ENCODE data around the gene TMEM202. TPM values are rescaled to one million over a fixed set of nuclear protein-coding genes. Genes with fewer than 3 reads are reported as not detected.
A peak's percentile ranks its signal among the peaks of the same experiment; 100 is the strongest.
"Not testable (repeated sequence)": the region's sequence is repeated elsewhere in the genome, so short reads cannot be mapped to it uniquely, and the experiment has no call there.

TMEM202 gene
- total and polyA plus RNA-seq, 2 of the 4 experiments (the other 2 are of a cell fraction), result not detected

GRCh38 chr15:72377331-72377730, 20.8 kb upstream of the TMEM202 start:
- H4K20me1 ChIP-seq (ENCODE audit: insufficient read depth, low read length), result no peaks in the 10 kb centered on the region
- CTCF ChIA-PET, result no interaction called here
- BruUV-seq (replicated peaks), result no TSS peak

GRCh38 chr15:72379106-72379505, 19.0 kb upstream of the TMEM202 start:
- H3K27ac ChIP-seq (ENCODE audit: insufficient read depth, low read length); H3K36me3 ChIP-seq (ENCODE audit: control insufficient read depth, insufficient read depth, low read length); BruUV-seq (replicated peaks); in situ Hi-C loops (cut with MboI; ENCODE audit: low sequenced_read_pairs); H3K9me3 ChIP-seq (ENCODE audit: control insufficient read depth, insufficient read depth, low read length); H3K4me3 ChIP-seq (ENCODE audit: insufficient read depth, low read depth, low read length); H2BK120ac ChIP-seq (ENCODE audit: low read depth, low read length); H3K23ac ChIP-seq (ENCODE audit: low read depth, low read length); H2BK5ac ChIP-seq (ENCODE audit: low read depth, low read length, poor library complexity, severe bottlenecking); H4K20me1 ChIP-seq (ENCODE audit: insufficient read depth, low read length); H3K18ac ChIP-seq (ENCODE audit: low read depth, low read length); H3K9me1 ChIP-seq (ENCODE audit: insufficient read depth, low read length); H4K5ac ChIP-seq (ENCODE audit: low read depth, low read length); intact Hi-C loops (cut with micrococcal nuclease); H3K4me1 ChIP-seq (ENCODE audit: control insufficient read depth, insufficient read depth, low read length); CTCF ChIA-PET; H4K91ac ChIP-seq (ENCODE audit: insufficient read depth, low read depth, low read length); H3K9ac ChIP-seq (ENCODE audit: low read depth, low read length); H2AK9ac ChIP-seq (replicated peaks; ENCODE audit: low read depth, low read length, poor library complexity); H3K14ac ChIP-seq (replicated peaks; ENCODE audit: low read depth, low read length); dilution Hi-C loops (cut with HindIII; ENCODE audit: low sequenced_read_pairs, unreplicated experiment); H4K8ac ChIP-seq (ENCODE audit: low read depth in 2 of 2, low read length in 2 of 2); H3K56ac ChIP-seq (ENCODE audit: extremely low read depth, insufficient read depth, low read length); H3K4ac ChIP-seq (ENCODE audit: low read depth, low read length); H2AK5ac ChIP-seq (ENCODE audit: low read depth, low read length); H2BK20ac ChIP-seq (ENCODE audit: low read depth, low read length); H2BK15ac ChIP-seq (ENCODE audit: low read depth, low read length); H3K4me2 ChIP-seq (ENCODE audit: low read depth, low read length); POLR2A ChIA-PET (ENCODE audit: unreplicated experiment); H2AFZ ChIP-seq (replicated peaks; ENCODE audit: low read length, poor library complexity); ATAC-seq (ENCODE audit: low read depth): not testable (repeated sequence)
- DNase-seq, result peak; percentile 24
- H3K27me3 ChIP-seq (ENCODE audit: control insufficient read depth, insufficient read depth, low read length), result peaks cover 19% of the 10 kb centered on the region
- no CpG with 5 or more reads among the region's 3 CpGs for WGBS, 2 experiments (ENCODE audit: extremely low coverage in 2 of 2, insufficient read length in 1 of 2)
- peaks cover 13 to 23% of the 10 kb centered on the region in 2 experiments; a peak in 3 of 4 replicates for H3K79me1 ChIP-seq (ENCODE audit: low read depth in 1 of 2, low read length in 2 of 2)

More at GRCh38 chr15:72377331-72377730, 20.8 kb upstream of the TMEM202 start:
- dilution Hi-C loops (cut with HindIII; ENCODE audit: low sequenced_read_pairs, unreplicated experiment) (no loop called here), intact Hi-C loops (cut with micrococcal nuclease) (no loop called here), in situ Hi-C loops (cut with MboI; ENCODE audit: low sequenced_read_pairs) (no loop called here)
- WGBS, 2 experiments (ENCODE audit: extremely low coverage in 2 of 2, insufficient read length in 1 of 2), result no CpG with 5 or more reads among the region's 1 CpG
- Histone ChIP-seq H3K56ac (ENCODE audit: extremely low read depth, insufficient read depth, low read length) (no peak overlapping the region), H3K18ac (ENCODE audit: low read depth, low read length) (no peak overlapping the region), H2AK5ac (ENCODE audit: low read depth, low read length) (no peak overlapping the region), H3K79me1 (ENCODE audit: low read depth in 1 of 2, low read length in 2 of 2) (peaks cover 13 to 32% of the 10 kb centered on the region in 2 experiments; a peak in 3 of 4 replicates), H3K9me1 (ENCODE audit: insufficient read depth, low read length) (no peaks in the 10 kb centered on the region), H3K4ac (ENCODE audit: low read depth, low read length) (no peak overlapping the region), H3K9ac (ENCODE audit: low read depth, low read length) (no peak overlapping the region), H3K4me2 (ENCODE audit: low read depth, low read length) (no peak overlapping the region), H2BK120ac (ENCODE audit: low read depth, low read length) (no peak overlapping the region), H2BK20ac (ENCODE audit: low read depth, low read length) (no peak overlapping the region), H2AK9ac (replicated peaks; ENCODE audit: low read depth, low read length, poor library complexity) (no peak overlapping the region), H3K27ac (ENCODE audit: insufficient read depth, low read length) (no peak overlapping the region), H2BK5ac (ENCODE audit: low read depth, low read length, poor library complexity, severe bottlenecking) (no peak overlapping the region), H3K14ac (replicated peaks; ENCODE audit: low read depth, low read length) (no peak overlapping the region), H2BK15ac (ENCODE audit: low read depth, low read length) (no peak overlapping the region), H3K36me3 (ENCODE audit: control insufficient read depth, insufficient read depth, low read length) (no peaks in the 10 kb centered on the region), H3K9me3 (ENCODE audit: control insufficient read depth, insufficient read depth, low read length) (no peaks in the 10 kb centered on the region), H3K4me3 (ENCODE audit: insufficient read depth, low read depth, low read length) (no peak overlapping the region), H2AFZ (replicated peaks; ENCODE audit: low read length, poor library complexity) (no peak overlapping the region), H4K5ac (ENCODE audit: low read depth, low read length) (no peak overlapping the region), H3K4me1 (ENCODE audit: control insufficient read depth, insufficient read depth, low read length) (no peaks in the 10 kb centered on the region), H3K27me3 (ENCODE audit: control insufficient read depth, insufficient read depth, low read length) (peaks cover 7% of the 10 kb centered on the region), H4K8ac (ENCODE audit: low read depth in 2 of 2, low read length in 2 of 2) (no peak overlapping the region; a peak in 1 of 4 replicates), H3K23ac (ENCODE audit: low read depth, low read length) (no peak overlapping the region), H4K91ac (ENCODE audit: insufficient read depth, low read depth, low read length) (no peak overlapping the region)
- TF ChIP-seq CEBPB (IDR thresholded peaks at IDR 0.05; ENCODE audit: low read depth, low read length) (no peak), RAD21 (IDR thresholded peaks at IDR 0.05; ENCODE audit: low read length) (no peak), MAZ (IDR thresholded peaks at IDR 0.05; ENCODE audit: borderline replicate concordance, low read depth, low read length) (no peak), FOS (IDR thresholded peaks at IDR 0.05; ENCODE audit: low read depth, low read length) (no peak), RFX5 (IDR thresholded peaks at IDR 0.05; ENCODE audit: low read depth, low read length) (no peak), BHLHE40 (IDR thresholded peaks at IDR 0.05; ENCODE audit: low read depth, low read length) (no peak), POLR2A (IDR thresholded peaks at IDR 0.05; ENCODE audit: low read depth, low read length) (no peak)
- TF ChIP-seq, protein P1, sequence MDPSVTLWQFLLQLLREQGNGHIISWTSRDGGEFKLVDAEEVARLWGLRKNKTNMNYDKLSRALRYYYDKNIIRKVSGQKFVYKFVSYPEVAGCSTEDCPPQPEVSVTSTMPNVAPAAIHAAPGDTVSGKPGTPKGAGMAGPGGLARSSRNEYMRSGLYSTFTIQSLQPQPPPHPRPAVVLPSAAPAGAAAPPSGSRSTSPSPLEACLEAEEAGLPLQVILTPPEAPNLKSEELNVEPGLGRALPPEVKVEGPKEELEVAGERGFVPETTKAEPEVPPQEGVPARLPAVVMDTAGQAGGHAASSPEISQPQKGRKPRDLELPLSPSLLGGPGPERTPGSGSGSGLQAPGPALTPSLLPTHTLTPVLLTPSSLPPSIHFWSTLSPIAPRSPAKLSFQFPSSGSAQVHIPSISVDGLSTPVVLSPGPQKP (IDR thresholded peaks at IDR 0.05; ENCODE audit: borderline replicate concordance, low read depth, low read length), result no peak
- TF ChIP-seq, protein P2, sequence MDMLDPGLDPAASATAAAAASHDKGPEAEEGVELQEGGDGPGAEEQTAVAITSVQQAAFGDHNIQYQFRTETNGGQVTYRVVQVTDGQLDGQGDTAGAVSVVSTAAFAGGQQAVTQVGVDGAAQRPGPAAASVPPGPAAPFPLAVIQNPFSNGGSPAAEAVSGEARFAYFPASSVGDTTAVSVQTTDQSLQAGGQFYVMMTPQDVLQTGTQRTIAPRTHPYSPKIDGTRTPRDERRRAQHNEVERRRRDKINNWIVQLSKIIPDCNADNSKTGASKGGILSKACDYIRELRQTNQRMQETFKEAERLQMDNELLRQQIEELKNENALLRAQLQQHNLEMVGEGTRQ (IDR thresholded peaks at IDR 0.05; ENCODE audit: low read depth, low read length), result no peak
- ATAC-seq (ENCODE audit: low read depth) (no peak), DNase-seq (no peak)
- POLR2A ChIA-PET (ENCODE audit: unreplicated experiment), result no interaction called here
